NT2/D1 (cell line): Measurements from ENCODE around the gene F2RL3.

Experiments
- DNase-seq: peaks from one replicate; pipeline ENCODE4 v3.0.0-alpha.2; 2011; ENCODE audit warnings: low read depth, low spot score
- H3K27me3 ChIP-seq: 2 replicates; pipeline ENCODE4 v1.6.0; 2011; ENCODE audit warnings: mild to moderate bottlenecking; ENCODE audit not compliant: insufficient read length, insufficient read depth
- H3K36me3 ChIP-seq: 2 replicates; pipeline ENCODE4 v1.6.1; 2011; ENCODE audit warnings: mild to moderate bottlenecking, low read length, mixed read lengths; ENCODE audit not compliant: insufficient read depth, insufficient read length
- H3K4me1 ChIP-seq: 2 replicates; pipeline ENCODE4 v1.5.1; 2011; ENCODE audit not compliant: insufficient read depth, insufficient read length
- H3K4me3 ChIP-seq: 2 replicates; pipeline ENCODE4 v1.5.1; 2011; ENCODE audit warnings: low read depth; ENCODE audit not compliant: insufficient read length
- H3K9ac ChIP-seq: 2 replicates; pipeline ENCODE4 v1.6.0; 2011; ENCODE audit warnings: low read depth; ENCODE audit not compliant: insufficient read length
- H3K9me3 ChIP-seq: 2 replicates; pipeline ENCODE4 v1.5.1; 2011; ENCODE audit warnings: mild to moderate bottlenecking, low read length; ENCODE audit not compliant: insufficient read depth
- SUZ12 ChIP-seq: IDR thresholded peaks from 2 replicates; pipeline ENCODE4 v1.6.1; 2011; ENCODE audit not compliant: insufficient read length, insufficient read depth; ENCODE audit errors: extremely low read depth
- YY1 ChIP-seq: IDR thresholded peaks from 2 replicates; pipeline ENCODE4 v1.6.1; 2011; ENCODE audit not compliant: insufficient read length, insufficient read depth
- ZNF274 ChIP-seq: IDR thresholded peaks from 2 replicates; pipeline ENCODE4 v1.6.1; 2011; ENCODE audit warnings: mild to moderate bottlenecking, low read depth, low read length

F2RL3 gene

DNA sequence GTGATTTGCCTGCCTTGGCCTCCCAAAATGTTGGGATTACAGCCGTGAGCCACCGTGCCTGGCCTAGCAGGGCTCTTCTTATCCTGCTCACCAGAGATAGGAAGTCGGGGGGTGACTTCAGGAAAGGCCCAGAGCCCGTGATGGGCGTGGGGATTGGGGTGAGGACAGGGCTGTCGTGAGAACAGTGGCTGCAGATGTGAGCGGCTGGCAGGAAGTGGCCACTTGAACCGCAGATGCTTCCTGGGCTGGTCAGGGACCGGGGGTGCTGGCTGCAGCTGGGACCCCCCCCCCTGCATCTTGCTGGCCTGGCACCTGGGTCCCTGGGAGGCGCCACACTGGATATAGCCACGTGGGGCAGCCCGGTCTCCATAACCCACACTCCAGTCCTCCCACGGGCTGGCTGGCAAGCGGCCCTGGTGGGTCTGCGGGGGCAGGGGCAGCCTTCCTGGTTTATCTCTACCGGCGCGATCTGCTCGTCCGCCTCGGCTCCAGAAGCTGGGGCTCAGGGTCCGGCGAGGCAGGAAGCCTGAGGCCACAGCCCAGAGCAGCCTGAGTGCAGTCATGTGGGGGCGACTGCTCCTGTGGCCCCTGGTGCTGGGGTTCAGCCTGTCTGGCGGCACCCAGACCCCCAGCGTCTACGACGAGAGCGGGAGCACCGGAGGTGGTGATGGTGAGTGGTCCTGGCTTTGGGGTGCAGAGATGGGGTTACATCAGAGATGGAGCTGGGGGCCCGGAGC is at the start of gene F2RL3:
TSS of gene F2RL3 (plus strand) at position 371 of the 737 bp plus-strand sequence. CDS start at position 562, 191 bp downstream.
- no peaks in the 10 kb centered on the region for H3K27me3 ChIP-seq
- no peak for TF ChIP-seq ZNF274
- no peak for TF ChIP-seq SUZ12
- no peak for TF ChIP-seq YY1
- no peak for DNase-seq
- no peaks in the 10 kb centered on the region for H3K9me3 ChIP-seq
- no peaks in the 10 kb centered on the region for H3K36me3 ChIP-seq
- no peak within 1 kb of the TSS for H3K4me3 ChIP-seq
- H3K9ac ChIP-seq = no peak within 1 kb of the TSS
- peaks cover 9% of the 10 kb centered on the region for H3K4me1 ChIP-seq

DNA sequence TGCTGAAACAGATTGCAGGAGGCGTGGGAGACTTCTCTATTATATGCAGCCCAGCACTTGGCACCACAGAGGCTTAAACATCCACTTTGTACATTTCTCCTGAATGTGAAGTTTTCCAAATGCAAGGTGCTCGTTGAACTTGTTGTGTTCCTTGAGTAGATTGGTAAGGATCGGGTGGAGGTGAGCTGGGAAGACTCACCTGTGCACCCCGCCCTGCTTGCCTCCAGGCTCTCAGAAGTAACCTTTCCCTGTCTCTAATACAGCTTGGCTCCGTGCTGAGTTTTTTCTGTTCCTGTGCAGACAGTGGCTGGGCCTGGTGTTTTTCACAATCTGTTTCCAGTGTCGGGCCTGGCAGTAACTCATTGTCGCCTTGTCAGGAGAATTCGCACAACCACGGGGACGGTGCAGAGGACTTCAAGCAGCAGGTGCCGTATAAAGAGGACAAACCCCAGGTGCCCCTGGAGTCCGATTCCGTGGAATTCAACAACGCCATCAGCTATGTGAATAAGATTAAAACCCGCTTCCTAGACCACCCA is 47.3 kb upstream of the F2RL3 start:
- no peak for DNase-seq
- H3K9ac ChIP-seq = no peak overlapping the region
- TF ChIP-seq SUZ12 (no peak), YY1 (no peak), ZNF274 (no peak)

GRCh38 chr19:16846901-16847300 is 41.9 kb upstream of the F2RL3 start:
- peaks cover 8% of the 10 kb centered on the region for H3K4me1 ChIP-seq
- peaks cover 99% of the 10 kb centered on the region for H3K36me3 ChIP-seq
- H3K9ac ChIP-seq = no peak overlapping the region
- TF ChIP-seq ZNF274 = no peak
- no peak for TF ChIP-seq SUZ12
- no peak for TF ChIP-seq YY1
- no peaks in the 10 kb centered on the region for H3K27me3 ChIP-seq
- H3K9me3 ChIP-seq = no peaks in the 10 kb centered on the region
- no peak for DNase-seq
- no peak overlapping the region for H3K4me3 ChIP-seq

More for the DNA sequence above, 47.3 kb upstream of the F2RL3 start:
- Histone ChIP-seq H3K4me3 (no peak overlapping the region), H3K9me3 (no peaks in the 10 kb centered on the region), H3K4me1 (peaks cover 4% of the 10 kb centered on the region), H3K36me3 (peaks cover 97% of the 10 kb centered on the region), H3K27me3 (no peaks in the 10 kb centered on the region)

GRCh38 chr19:16847430-16847829 is 41.4 kb upstream of the F2RL3 start:
- Histone ChIP-seq H3K27me3 (no peaks in the 10 kb centered on the region), H3K4me1 (peaks cover 8% of the 10 kb centered on the region), H3K36me3 (peaks cover 99% of the 10 kb centered on the region), H3K9ac (no peak overlapping the region), H3K4me3 (no peak overlapping the region), H3K9me3 (no peaks in the 10 kb centered on the region)
- DNase-seq = no peak
- TF ChIP-seq ZNF274 (no peak), YY1 (no peak), SUZ12 (no peak)

DNA sequence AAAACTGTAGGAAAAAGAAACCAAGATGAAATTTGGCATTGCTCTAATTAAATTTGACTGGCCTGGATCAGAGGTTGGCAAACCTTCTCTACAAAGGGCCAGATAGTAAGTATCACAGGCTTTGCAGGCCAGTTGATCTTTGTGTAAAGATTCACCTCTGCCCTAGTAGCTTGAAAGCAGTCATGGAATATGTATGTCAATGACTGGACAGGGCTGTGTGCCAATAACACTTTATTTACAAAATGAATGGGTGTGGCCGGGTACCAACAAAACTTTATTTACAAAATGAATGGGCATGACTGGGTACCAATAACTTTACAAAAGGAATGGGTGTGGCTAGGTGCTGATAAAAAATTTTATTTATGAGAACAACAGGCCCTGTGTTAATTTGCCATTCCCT is 39.6 kb upstream of the F2RL3 start:
- H3K4me1 ChIP-seq = peaks cover 8% of the 10 kb centered on the region
- H3K27me3 ChIP-seq = no peaks in the 10 kb centered on the region
- H3K9me3 ChIP-seq = no peaks in the 10 kb centered on the region
- peaks cover 99% of the 10 kb centered on the region for H3K36me3 ChIP-seq
- no peak overlapping the region for H3K9ac ChIP-seq
- H3K4me3 ChIP-seq = no peak overlapping the region
- no peak for DNase-seq
- TF ChIP-seq YY1 (no peak), ZNF274 (no peak), SUZ12 (no peak)

GRCh38 chr19:16850133-16850532 is 38.7 kb upstream of the F2RL3 start:
- Histone ChIP-seq H3K36me3 (peaks cover 99% of the 10 kb centered on the region), H3K9ac (no peak overlapping the region), H3K27me3 (no peaks in the 10 kb centered on the region), H3K4me1 (peaks cover 8% of the 10 kb centered on the region), H3K4me3 (no peak overlapping the region), H3K9me3 (no peaks in the 10 kb centered on the region)
- DNase-seq = no peak
- TF ChIP-seq ZNF274 = no peak
- TF ChIP-seq YY1 = no peak

- H3K9me3 ChIP-seq = no peaks in the 10 kb centered on the region
- H3K27me3 ChIP-seq = no peaks in the 10 kb centered on the region
- no peak overlapping the region for H3K9ac ChIP-seq
- DNase-seq = no peak
- peaks cover 8% of the 10 kb centered on the region for H3K4me1 ChIP-seq
- H3K36me3 ChIP-seq = peaks cover 96% of the 10 kb centered on the region
- TF ChIP-seq YY1 (no peak), ZNF274 (no peak), SUZ12 (no peak)
- no peak overlapping the region for H3K4me3 ChIP-seq
These were observed 37.6 kb upstream of the F2RL3 start for GRCh38 chr19:16851031-16851712.
